ENCODE data around the gene ALDH9A1.
"Not testable (repeated sequence)": the region's sequence is repeated elsewhere in the genome, so short reads cannot be mapped to it uniquely, and the experiment has no call there.

The ALDH9A1 gene

DNA sequence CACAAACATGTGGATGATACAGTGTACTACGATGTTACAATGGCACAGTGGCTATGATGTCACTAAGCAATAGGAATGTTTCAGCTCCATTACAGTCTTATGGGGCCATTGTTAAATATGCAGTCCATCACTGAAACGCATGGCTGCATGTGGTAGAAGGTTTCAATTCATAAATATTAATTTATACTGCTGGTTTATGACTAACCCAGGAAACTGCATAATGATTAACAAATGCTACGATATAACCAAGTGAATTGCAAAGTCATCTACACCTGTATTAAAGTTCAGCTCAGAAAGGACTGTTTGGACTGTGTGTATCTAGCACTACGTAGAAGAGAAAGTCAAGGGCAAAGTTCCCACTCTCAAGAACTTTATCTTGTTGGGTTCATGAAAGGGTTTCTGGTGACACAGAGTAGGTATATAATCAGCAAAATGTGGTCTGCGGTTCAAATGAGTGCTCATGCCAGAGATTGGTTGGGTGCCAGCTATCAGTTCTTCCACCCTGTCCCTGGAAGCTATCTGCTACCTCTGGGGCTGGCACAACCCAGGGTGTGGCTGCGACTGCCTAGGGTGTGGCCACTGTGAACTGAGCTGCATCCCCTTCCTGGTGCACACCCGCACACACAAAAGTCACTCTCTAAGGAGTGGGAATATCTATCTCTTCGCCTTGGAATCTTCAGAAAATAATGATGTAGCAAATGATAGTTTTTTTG lies 52.6 kb downstream of the ALDH9A1 start:
- DNase-seq (ENCODE audit: low spot score): no peak

GRCh38 chr1:165644064-165644735 lies 54.2 kb downstream of the ALDH9A1 start:
- no peak for DNase-seq (ENCODE audit: low spot score)

DNA sequence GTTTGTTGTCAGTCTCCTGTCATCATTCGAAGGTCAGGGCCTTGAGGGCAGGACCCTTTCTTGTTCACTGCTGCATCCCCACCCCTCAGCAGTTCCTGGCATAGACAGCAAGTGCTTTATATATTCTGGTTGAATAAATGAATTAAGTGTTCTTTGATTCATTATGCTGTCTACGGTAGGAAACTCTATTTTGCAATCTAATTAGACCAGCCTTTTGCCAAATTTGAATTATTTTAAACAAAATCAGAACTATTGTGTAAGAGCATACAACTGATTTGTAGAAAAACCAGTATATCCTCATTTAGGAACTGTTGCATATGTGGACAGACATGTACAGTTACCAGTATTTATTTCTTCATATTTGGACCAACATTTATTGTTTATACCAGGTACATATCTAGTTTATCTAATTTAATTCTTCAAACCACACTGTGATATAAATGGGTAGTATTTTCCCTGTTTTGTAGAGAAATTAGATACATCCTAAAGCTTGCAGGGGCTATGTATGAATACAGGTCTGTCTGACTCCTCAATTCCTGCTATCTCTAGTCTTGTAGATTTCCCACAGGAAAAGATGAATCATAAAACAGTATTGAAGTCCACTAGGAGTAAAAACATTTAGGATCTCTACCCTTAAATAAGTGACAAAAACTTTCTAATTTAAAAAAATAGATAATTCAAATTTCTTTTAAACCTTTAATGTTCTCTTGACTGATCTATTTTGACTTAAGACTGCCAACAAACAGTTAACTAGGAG lies 57.0 kb downstream of the ALDH9A1 start:
- no peak for DNase-seq (ENCODE audit: low spot score)

- DNase-seq (ENCODE audit: low spot score): no peak
Measured at GRCh38 chr1:165639821-165640623, 58.3 kb downstream of the ALDH9A1 start.

GRCh38 chr1:165638211-165638610 lies 60.2 kb downstream of the ALDH9A1 start:
- not testable (repeated sequence) for DNase-seq (ENCODE audit: low spot score)

- no peak for DNase-seq (ENCODE audit: low spot score)
Measured at GRCh38 chr1:165637427-165637826, 60.9 kb downstream of the ALDH9A1 start.

- DNase-seq (ENCODE audit: low spot score): no peak
Measured at GRCh38 chr1:165635823-165636222, 62.5 kb downstream of the ALDH9A1 start.

DNA sequence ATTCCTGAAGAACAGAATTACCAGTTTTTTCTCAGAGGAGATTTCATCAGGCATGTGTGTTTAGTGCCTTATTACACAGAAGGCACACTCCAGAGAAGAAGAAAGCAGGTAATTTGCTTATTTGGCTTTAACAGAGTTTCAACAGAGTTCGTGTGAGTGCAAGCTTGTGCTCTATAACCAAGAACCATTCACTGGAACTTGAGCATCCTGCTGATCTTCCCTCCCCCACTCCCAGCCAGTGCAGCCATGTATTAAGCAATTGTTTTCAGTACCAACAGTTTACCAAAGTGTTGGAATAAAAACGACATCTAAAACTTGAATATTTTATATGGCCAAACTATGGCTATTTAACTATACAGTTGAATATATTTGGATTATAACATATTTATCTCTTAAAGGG lies 63.0 kb downstream of the ALDH9A1 start:
- DNase-seq (ENCODE audit: low spot score): no peak

GRCh38 chr1:165634154-165634921 lies 64.0 kb downstream of the ALDH9A1 start:
- DNase-seq (ENCODE audit: low spot score): no peak

DNA sequence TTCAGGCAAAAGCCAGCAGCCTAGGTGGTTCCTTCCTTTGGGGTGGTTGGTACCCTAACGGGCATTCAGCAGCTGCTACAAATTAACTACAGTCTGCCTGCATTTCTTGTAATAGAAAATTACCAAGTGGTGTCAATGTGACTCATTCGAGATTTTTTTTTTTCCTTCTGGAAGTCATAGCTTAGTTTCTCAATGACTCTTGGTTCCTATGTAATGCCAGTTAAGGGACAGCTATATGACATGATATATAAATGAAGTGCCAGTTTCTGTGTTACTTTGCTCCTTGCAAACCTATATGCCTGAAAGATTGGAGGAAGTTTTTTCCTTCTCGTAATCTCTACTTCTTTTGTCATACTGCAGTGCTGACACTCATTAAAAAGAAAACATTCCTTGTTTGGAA lies 64.7 kb downstream of the ALDH9A1 start:
- no peak for DNase-seq (ENCODE audit: low spot score)

GRCh38 chr1:165632491-165632890 lies 65.9 kb downstream of the ALDH9A1 start:
- no peak for DNase-seq (ENCODE audit: low spot score)

- DNase-seq (ENCODE audit: low spot score): no peak
Measured at GRCh38 chr1:165632152-165632469, 66.3 kb downstream of the ALDH9A1 start.

- DNase-seq (ENCODE audit: low spot score): no peak
Measured at GRCh38 chr1:165631342-165632151, 66.8 kb downstream of the ALDH9A1 start.

DNA sequence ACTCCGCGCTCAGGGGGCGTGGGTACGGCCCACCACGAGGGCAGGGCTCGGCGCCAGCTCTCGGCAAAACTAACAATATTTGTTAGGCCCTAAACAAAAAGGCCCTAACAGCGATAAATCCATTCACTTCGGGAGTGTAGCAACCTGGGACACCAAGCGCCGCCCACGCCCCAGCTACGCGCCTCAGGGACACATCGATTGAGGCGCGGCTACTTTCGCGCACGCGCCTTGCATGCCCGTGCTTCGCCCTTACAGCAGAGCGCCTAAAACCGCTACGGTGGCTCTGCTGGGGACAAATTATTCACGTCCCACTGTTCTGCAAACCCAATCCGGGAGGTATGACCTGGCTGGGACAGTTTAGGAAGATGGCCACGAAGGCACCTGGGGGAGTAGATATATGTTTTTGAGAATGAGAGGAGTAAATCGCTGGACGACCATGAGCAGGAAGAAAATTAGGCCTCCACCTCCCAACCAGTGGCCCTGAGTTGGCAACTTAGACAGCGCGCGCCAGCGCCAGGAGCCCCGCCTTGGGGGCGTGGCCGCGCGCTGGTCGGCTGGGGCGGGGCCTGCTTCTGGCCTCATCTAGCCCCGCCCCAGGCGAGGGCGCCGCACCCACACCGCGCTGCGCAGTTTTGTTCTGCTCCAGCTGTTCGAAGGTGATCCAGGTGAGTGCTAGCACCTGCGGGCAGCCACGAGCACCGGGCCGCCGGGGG lies 67.6 kb downstream of the ALDH9A1 start, which contains the start of gene MGST3:
TSS of gene MGST3 (plus strand) at position 606 of the 713 bp plus-strand sequence. CDS start 18,614 bp downstream, outside the sequence.
- peak; percentile 64 for DNase-seq (ENCODE audit: low spot score)

DNA sequence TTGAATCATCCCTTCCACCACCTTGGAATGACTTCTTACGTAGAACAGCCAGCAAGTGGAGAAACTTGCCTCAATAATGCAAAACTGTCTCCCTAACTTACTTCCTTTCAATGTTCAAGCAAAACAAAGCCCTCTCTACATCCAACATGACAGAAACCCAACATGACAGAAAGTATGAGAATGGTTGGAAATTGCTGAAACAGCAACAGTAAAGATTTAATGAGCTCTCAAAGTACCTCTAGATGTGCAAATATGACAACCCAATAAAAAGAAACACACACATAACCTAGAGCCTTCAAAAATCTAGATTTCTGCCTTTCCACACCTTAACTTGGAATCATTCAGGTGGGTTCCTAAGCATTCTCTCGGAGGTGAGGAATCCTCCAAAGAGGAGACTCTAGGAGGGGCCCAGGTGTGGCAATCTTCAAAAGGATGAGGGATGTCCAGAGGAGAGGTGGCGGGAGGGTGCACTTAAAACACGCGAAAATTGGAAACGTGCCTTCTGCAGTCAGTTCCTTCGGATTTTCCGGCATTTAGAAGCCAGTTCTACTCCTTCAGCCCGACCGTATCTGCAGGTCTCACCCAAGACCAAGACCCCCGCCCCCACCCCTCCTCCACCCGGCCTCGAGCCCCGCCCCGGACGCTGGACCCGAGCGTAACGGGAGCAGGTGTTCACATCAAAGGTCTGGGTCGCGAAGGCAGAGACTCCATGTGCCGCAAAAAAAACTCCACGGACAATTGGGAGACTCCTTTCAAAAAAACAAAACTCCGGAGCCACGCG lies 68.3 kb downstream of the ALDH9A1 start:
- no peak for DNase-seq (ENCODE audit: low spot score)

- DNase-seq (ENCODE audit: low spot score): no peak
Measured at GRCh38 chr1:165629151-165629550, 69.2 kb downstream of the ALDH9A1 start.

GRCh38 chr1:165628147-165628822 lies 70.1 kb downstream of the ALDH9A1 start:
- DNase-seq (ENCODE audit: low spot score): no peak

DNA sequence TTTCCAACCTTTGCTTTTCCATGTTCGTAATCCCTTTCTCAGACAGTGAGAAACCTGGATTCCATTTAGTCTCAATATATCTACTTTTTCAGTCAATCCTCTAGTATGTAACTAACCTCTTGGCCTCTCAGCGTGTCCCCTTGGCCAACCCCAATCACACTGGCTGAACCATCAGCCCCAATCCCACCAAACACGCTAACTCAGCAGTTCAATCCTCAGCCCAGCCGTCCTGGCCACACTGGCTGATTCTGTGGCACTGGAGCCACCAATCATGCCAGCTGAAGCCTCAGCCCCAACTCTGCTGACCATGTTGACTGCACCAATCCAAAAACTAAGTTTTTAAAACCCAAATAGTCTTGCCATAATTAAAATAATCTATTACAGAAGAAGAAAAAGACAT lies 73.9 kb downstream of the ALDH9A1 start:
- DNase-seq (ENCODE audit: low spot score): no peak

DNA sequence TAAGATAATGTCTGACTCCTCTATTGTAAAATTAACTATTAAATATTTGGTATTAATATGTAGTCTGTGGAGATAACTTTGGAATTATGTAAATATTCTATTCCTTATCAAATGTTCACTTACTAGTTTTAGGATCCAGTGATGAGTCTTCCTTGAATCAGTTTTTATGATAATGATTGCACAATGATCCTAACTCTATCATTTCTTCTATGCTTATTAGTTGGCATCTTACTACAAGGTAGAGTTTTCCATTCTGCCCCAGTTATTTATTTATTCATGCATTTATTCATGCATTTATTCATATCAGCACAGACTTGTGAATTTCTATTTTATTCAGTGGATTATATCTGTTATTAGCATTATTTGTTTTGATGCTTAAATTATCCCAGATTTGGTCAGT lies 74.7 kb downstream of the ALDH9A1 start:
- no peak for DNase-seq (ENCODE audit: low spot score)
